ENCODE data around the gene SCN8A. TPM values are rescaled to one million over a fixed set of nuclear protein-coding genes. Genes with fewer than 3 reads are reported as not detected.
"Not testable (repeated sequence)": the region's sequence is repeated elsewhere in the genome, so short reads cannot be mapped to it uniquely, and the experiment has no call there.

SCN8A gene
- total and polyA plus RNA-seq, 2 experiments from 2014 or later = 0.88 to 3.7 TPM

- H3K36me3 ChIP-seq = no peaks in the 10 kb centered on the region
- no peak overlapping the region for H3K27ac ChIP-seq
- no peaks in the 10 kb centered on the region for H3K9me3 ChIP-seq (ENCODE audit: low read depth)
- DNase-seq (ENCODE audit: low read depth in 1 of 2, low spot score in 1 of 2) = no peak
- H3K4me3 ChIP-seq = no peak overlapping the region
- H3K27me3 ChIP-seq = no peaks in the 10 kb centered on the region
- no peaks in the 10 kb centered on the region for H3K4me1 ChIP-seq (ENCODE audit: low read depth)
- TF ChIP-seq, protein P1, sequence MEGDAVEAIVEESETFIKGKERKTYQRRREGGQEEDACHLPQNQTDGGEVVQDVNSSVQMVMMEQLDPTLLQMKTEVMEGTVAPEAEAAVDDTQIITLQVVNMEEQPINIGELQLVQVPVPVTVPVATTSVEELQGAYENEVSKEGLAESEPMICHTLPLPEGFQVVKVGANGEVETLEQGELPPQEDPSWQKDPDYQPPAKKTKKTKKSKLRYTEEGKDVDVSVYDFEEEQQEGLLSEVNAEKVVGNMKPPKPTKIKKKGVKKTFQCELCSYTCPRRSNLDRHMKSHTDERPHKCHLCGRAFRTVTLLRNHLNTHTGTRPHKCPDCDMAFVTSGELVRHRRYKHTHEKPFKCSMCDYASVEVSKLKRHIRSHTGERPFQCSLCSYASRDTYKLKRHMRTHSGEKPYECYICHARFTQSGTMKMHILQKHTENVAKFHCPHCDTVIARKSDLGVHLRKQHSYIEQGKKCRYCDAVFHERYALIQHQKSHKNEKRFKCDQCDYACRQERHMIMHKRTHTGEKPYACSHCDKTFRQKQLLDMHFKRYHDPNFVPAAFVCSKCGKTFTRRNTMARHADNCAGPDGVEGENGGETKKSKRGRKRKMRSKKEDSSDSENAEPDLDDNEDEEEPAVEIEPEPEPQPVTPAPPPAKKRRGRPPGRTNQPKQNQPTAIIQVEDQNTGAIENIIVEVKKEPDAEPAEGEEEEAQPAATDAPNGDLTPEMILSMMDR (IDR thresholded peaks at IDR 0.05; ENCODE audit: low read depth, low read length) = no peak
These were observed 238.6 kb downstream of the SCN8A start for GRCh38 chr12:51829641-51830040.

- H3K36me3 ChIP-seq; H3K9me3 ChIP-seq (ENCODE audit: low read depth); DNase-seq (ENCODE audit: low read depth in 1 of 2, low spot score in 1 of 2); H3K4me1 ChIP-seq (ENCODE audit: low read depth); H3K27me3 ChIP-seq; H3K27ac ChIP-seq; H3K4me3 ChIP-seq: not testable (repeated sequence)
These were observed 240.8 kb downstream of the SCN8A start for GRCh38 chr12:51831817-51832216.

DNA sequence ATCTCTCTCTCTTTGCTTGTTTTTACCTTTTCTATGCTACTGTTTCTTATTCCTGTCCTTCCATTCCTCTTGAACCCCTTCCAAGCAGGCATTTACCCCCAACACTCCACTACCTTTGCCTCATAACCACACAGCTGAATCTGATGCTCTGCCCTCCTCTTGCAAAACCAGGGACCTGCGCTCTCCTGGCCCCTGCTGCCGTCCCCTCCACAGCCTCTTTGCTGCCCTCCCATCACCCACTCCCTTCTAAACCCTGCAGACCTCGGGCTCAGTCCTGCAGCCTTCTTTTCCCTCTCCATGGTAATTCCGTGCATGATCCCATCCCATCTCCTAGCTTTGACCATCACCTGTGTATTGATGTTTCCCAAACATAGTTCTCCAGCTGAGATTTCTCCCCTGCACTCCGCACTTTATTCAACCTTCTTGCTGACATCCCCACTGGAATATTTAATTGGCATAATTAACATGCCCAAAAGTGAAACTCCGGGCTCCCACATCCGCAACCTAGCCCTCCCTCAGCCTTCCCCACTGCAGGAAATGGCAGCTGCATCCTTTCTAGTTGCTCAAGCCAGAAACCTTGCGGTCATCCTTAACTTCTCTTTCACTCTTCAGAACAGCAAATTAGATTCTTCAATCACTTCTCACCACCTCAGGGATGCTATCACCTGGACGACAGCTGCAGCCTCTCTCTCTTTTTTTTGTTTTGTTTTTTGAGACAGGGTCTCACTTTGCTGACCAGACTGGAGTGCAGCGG is 241.5 kb downstream of the SCN8A start:
- TF ChIP-seq, protein P1 (IDR thresholded peaks at IDR 0.05; ENCODE audit: low read depth, low read length) = no peak
- H3K4me1 ChIP-seq (ENCODE audit: low read depth) = no peaks in the 10 kb centered on the region
- no peaks in the 10 kb centered on the region for H3K27me3 ChIP-seq
- H3K27ac ChIP-seq = no peak overlapping the region
- DNase-seq (ENCODE audit: low read depth in 1 of 2, low spot score in 1 of 2) = peak in 1 of 2 donors; percentile 32
- no peak overlapping the region for H3K4me3 ChIP-seq
- no peaks in the 10 kb centered on the region for H3K9me3 ChIP-seq (ENCODE audit: low read depth)
- no peaks in the 10 kb centered on the region for H3K36me3 ChIP-seq

DNA sequence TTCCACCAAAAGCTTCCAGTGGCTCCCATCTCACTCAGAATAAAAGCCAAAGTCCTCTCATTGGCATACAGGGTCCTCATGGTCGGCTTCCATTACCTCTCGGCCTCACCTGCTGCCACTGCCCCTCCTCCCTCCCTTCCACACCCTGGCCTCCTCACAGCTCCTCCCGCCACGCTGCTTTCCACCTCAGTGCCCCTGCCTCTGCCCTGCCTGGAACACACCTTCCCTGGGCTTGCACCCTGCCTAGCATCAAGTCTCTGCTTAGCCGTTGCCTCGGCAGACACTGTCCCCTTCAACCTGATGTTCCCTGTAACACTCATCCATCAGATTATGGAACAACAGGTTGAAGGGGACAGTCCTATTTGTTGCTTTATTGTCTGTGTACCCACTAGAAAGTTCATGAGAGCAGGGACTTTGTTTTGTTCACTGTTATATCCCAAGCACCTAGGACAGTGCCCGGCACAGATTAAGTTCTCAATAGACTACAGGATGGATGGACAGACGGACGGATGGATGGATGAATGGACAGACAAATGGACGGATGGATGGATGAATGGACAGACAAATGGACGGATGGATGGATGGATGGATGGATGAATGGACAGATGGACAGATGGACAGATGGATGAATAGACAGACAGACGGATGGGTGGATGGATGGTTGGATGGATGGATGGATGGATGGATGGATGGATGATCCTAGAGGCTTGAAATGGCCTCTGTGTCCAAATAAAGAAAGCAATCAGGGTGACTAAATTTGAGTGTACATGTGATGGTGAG is 242.6 kb downstream of the SCN8A start:
- Histone ChIP-seq H3K4me1 (ENCODE audit: low read depth) (peaks cover 5% of the 10 kb centered on the region), H3K27ac (no peak overlapping the region)
- DNase-seq (ENCODE audit: low read depth in 1 of 2, low spot score in 1 of 2) = no peak

GRCh38 chr12:51834411-51834810 is 243.4 kb downstream of the SCN8A start:
- H3K27me3 ChIP-seq = no peaks in the 10 kb centered on the region
- no peak overlapping the region for H3K4me3 ChIP-seq
- TF ChIP-seq, protein P1 (IDR thresholded peaks at IDR 0.05; ENCODE audit: low read depth, low read length) = no peak
- no peak for DNase-seq (ENCODE audit: low read depth in 1 of 2, low spot score in 1 of 2)
- peaks cover 12% of the 10 kb centered on the region for H3K4me1 ChIP-seq (ENCODE audit: low read depth)
- H3K9me3 ChIP-seq (ENCODE audit: low read depth) = no peaks in the 10 kb centered on the region
- no peaks in the 10 kb centered on the region for H3K36me3 ChIP-seq
- no peak overlapping the region for H3K27ac ChIP-seq

More for the DNA sequence above, 242.6 kb downstream of the SCN8A start:
- H3K4me3 ChIP-seq = no peak overlapping the region
- H3K27me3 ChIP-seq = no peaks in the 10 kb centered on the region
- H3K9me3 ChIP-seq (ENCODE audit: low read depth) = no peaks in the 10 kb centered on the region
- TF ChIP-seq, protein P1 (IDR thresholded peaks at IDR 0.05; ENCODE audit: low read depth, low read length) = no peak
- H3K36me3 ChIP-seq = no peaks in the 10 kb centered on the region

All from cardiac muscle cell (in vitro differentiated cells and primary cell).